Chondrocyte (in vitro differentiated cells): ENCODE data around the gene AHDC1. TPM values are rescaled to one million over a fixed set of nuclear protein-coding genes. Genes with fewer than 3 reads are reported as not detected.

Experiments used
- DNase-seq: peaks from one replicate; pipeline ENCODE4 v3.0.0; 2021; ENCODE audit warnings: mixed read lengths, low spot score
- H3K27ac Mint-ChIP-seq: one replicate; pipeline ENCODE4 v1.8.0; 2021; ENCODE audit warnings: mild to moderate bottlenecking, moderate library complexity, mixed read lengths; ENCODE audit not compliant: unreplicated experiment
- H3K27me3 Mint-ChIP-seq: 2 replicates; pipeline ENCODE4 v1.8.0; 2021; ENCODE audit warnings: low read depth, mixed read lengths
- H3K36me3 Mint-ChIP-seq: 2 replicates; pipeline ENCODE4 v1.8.0; 2021; ENCODE audit warnings: low read depth, mixed read lengths
- H3K4me1 Mint-ChIP-seq: 2 replicates; pipeline ENCODE4 v1.8.0; 2021; ENCODE audit warnings: low read depth, mild to moderate bottlenecking, mixed read lengths
- H3K4me3 Mint-ChIP-seq: one replicate; pipeline ENCODE4 v1.8.0; 2021; ENCODE audit warnings: mild to moderate bottlenecking, moderate library complexity, mixed read lengths; ENCODE audit not compliant: unreplicated experiment
- H3K9me3 Mint-ChIP-seq: 2 replicates; pipeline ENCODE4 v1.8.0; 2021; ENCODE audit warnings: low read depth, mixed read lengths
- CTCF ChIP-seq: fragments of 200-600 bp; sonication (generic); IDR thresholded peaks from 2 replicates; pipeline ENCODE4 v1.5.0; 2021; ENCODE audit warnings: antibody characterized with exemption, mild to moderate bottlenecking, moderate library complexity
- total RNA-seq: library from RNA; stranded (reverse); gene quantifications from 3 replicates; pipeline ENCODE4 v1.2.1, GENCODE V29; 2021

Gene AHDC1
- total RNA-seq, 1 donor from 2014 or later, result 61.8 TPM

- TF ChIP-seq CTCF, result peak; percentile 41
- DNase-seq, result no peak
- no peaks in the 10 kb centered on the region for H3K27me3 Mint-ChIP-seq
- H3K36me3 Mint-ChIP-seq, result no peaks in the 10 kb centered on the region
- no peak overlapping the region for H3K27ac Mint-ChIP-seq
- H3K9me3 Mint-ChIP-seq, result no peaks in the 10 kb centered on the region
- peak overlapping the region; percentile 93 for H3K4me3 Mint-ChIP-seq
- H3K4me1 Mint-ChIP-seq, result no peaks in the 10 kb centered on the region
These were observed 3.3 kb downstream of the AHDC1 start for GRCh38 chr1:27600498-27601175.

DNA sequence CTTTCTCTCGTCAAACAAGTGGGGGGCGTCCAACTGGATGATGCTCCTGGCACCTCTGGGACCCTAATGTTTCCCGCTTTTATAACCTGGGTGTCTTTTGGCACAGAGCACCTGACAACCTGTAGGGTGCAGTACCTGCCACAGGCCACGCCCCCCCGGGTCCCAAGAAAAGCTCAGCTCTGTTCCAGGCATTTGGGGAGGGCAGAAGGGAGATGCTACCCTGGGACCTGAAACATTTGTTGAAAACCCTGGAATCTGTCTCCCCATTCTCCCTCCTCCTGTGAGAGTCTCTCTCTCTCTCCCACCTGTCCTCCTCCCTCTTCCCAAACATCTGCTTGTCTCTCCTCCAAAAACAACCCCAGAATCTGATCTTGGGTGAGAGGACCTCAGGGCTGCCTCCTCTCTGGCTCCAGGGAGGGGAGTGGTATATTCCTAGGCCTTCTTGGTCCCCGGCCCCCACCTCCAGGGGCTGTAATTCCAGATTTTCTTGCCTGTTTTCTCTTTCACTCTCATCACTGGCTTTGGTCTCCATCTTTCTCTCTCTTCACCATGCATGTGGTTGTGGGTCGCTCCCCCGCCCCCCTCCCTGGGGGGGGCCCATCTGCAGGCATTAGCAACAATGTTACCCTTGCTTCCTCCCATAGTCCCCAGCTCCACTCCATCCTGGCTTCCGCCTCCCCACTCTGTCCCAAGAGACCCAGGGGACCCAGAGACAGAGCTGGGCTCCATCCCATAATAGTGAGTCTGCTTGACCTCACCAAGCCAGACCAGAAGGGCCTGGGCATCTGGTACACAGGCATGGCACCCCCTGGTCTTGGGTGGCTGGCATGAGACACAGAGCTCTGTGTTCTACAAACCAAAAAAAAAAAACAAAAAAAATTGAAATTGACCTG is 4.1 kb downstream of the AHDC1 start:
- no peak for TF ChIP-seq CTCF
- no peak for DNase-seq
- Mint-ChIP-seq H3K4me3 (peak overlapping the region; percentile 93), H3K4me1 (no peaks in the 10 kb centered on the region), H3K36me3 (no peaks in the 10 kb centered on the region), H3K27ac (no peak overlapping the region), H3K9me3 (no peaks in the 10 kb centered on the region), H3K27me3 (no peaks in the 10 kb centered on the region)

DNA sequence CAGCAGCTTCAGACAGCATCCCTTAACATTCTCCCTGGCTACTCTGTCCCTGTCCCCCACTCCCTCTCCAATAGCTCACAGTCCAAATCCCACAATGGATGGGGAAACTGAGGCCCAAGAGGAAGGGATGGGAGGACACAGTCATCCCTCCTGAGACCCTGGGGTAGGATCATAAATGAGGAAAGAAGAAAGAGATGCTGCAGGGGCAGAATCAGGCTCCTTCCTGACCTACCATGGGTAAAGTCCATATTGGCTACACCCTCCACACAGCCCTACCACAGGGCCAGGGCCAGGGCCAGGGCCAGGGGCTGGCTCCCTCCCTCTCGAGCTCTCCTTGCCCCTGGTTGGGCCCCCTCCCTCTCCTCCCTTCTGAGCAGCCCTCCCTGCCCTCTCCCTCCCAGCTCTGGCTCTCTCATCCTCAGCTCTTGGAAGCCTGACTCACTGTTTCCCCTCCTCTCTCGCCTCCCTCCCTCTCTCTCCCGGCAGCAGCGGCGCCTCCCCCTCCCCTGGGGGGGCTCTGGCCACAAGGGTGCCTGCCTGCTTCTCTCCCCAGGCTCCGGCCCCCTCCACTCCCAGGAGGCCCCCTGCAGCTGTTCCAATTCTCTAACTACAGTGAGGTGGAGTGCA is 4.9 kb downstream of the AHDC1 start:
- Mint-ChIP-seq H3K4me3 (peak overlapping the region; percentile 93), H3K4me1 (no peaks in the 10 kb centered on the region), H3K27me3 (no peaks in the 10 kb centered on the region), H3K27ac (no peak overlapping the region), H3K36me3 (no peaks in the 10 kb centered on the region), H3K9me3 (no peaks in the 10 kb centered on the region)
- TF ChIP-seq CTCF, result peak; percentile 7
- DNase-seq, result no peak

GRCh38 chr1:27598295-27598687 is 5.7 kb downstream of the AHDC1 start:
- Mint-ChIP-seq H3K27ac (no peak overlapping the region), H3K4me1 (no peaks in the 10 kb centered on the region), H3K9me3 (no peaks in the 10 kb centered on the region), H3K4me3 (peak overlapping the region; percentile 93), H3K36me3 (no peaks in the 10 kb centered on the region), H3K27me3 (no peaks in the 10 kb centered on the region)
- DNase-seq, result no peak
- no peak for TF ChIP-seq CTCF
